HEK293 (cell line): ENCODE measurements around the gene HIBCH.

Experiments used
- CTCF ChIA-PET: fragments of 350-600 bp; formaldehyde crosslinking; extraction: SDS; loops from one replicate; lab custom pipeline; 2021; ENCODE audit warnings: antibody characterized with exemption; lab: Yijun Ruan, JAX
- POLR2A ChIA-PET: fragments of 300-600 bp; formaldehyde crosslinking; extraction: SDS; loops from one replicate; lab custom pipeline; 2020; ENCODE audit warnings: antibody characterized with exemption, inconsistent platforms; lab: Yijun Ruan, JAX
- H3K27ac ChIP-seq: fragments of 200-500 bp; sonication (Bioruptor generic); 2 replicates; pipeline ENCODE4 v1.5.1; 2014; ENCODE audit warnings: low read depth, low read length, control low read depth, inconsistent platforms; ENCODE audit errors: extremely low read depth
- H3K36me3 ChIP-seq, 2 experiments: fragments of 200-500 bp in 1 of 2; sonication (Bioruptor generic) in 1 of 2; 1 replicate in 1 of 2; 2 replicates in 1 of 2; pipeline ENCODE4 v1.5.1; 2014 to 2017; ENCODE audit warnings: inconsistent platforms in 2 of 2, low read length in 2 of 2; ENCODE audit not compliant: control insufficient read depth in 2 of 2, insufficient read depth in 1 of 2
- H3K4me1 ChIP-seq: fragments of 200-500 bp; sonication (Bioruptor generic); 2 replicates; pipeline ENCODE4 v1.5.1; 2014; ENCODE audit warnings: mild to moderate bottlenecking, low read length, inconsistent platforms; ENCODE audit not compliant: control insufficient read depth, insufficient read depth
- H3K4me3 ChIP-seq: 2 replicates; pipeline ENCODE4 v1.5.1; 2011; ENCODE audit warnings: low read depth, mild to moderate bottlenecking, control low read depth, low read length, moderate library complexity
- H3K9me3 ChIP-seq: fragments of 200-500 bp; sonication (Bioruptor generic); 2 replicates; pipeline ENCODE4 v1.5.1; 2014; ENCODE audit warnings: low read depth, low read length, inconsistent platforms; ENCODE audit not compliant: control insufficient read depth, insufficient read depth
- OSR2 ChIP-seq: fragments of 450-650 bp; formaldehyde crosslinking; IDR thresholded peaks from 2 replicates; pipeline ENCODE4 v1.5.1; 2016; ENCODE audit warnings: missing biosample characterization, missing genetic modification characterization
- SCRT1 ChIP-seq: fragments of 450-650 bp; formaldehyde crosslinking; IDR thresholded peaks from 2 replicates; pipeline ENCODE4 v1.5.1; 2016; ENCODE audit warnings: missing biosample characterization, missing genetic modification characterization, borderline replicate concordance
- SCRT2 ChIP-seq: fragments of 450-650 bp; formaldehyde crosslinking; IDR thresholded peaks from 2 replicates; pipeline ENCODE4 v1.5.1; 2016; ENCODE audit warnings: missing biosample characterization, missing genetic modification characterization
- ZBTB21 ChIP-seq: fragments of 450-650 bp; formaldehyde crosslinking; IDR thresholded peaks from 2 replicates; pipeline ENCODE4 v1.5.1; 2017; ENCODE audit warnings: missing biosample characterization, missing genetic modification characterization
- ZEB2 ChIP-seq: fragments of 450-650 bp; formaldehyde crosslinking; IDR thresholded peaks from 2 replicates; pipeline ENCODE4 v1.5.1; 2016; ENCODE audit warnings: missing biosample characterization, missing genetic modification characterization
- ZNF132 ChIP-seq: fragments of 450-650 bp; formaldehyde crosslinking; IDR thresholded peaks from 2 replicates; pipeline ENCODE4 v1.5.1; 2017; ENCODE audit warnings: missing biosample characterization, missing genetic modification characterization, borderline replicate concordance
- ZNF174 ChIP-seq: fragments of 450-650 bp; formaldehyde crosslinking; IDR thresholded peaks from 2 replicates; pipeline ENCODE4 v1.5.0; 2017; ENCODE audit warnings: missing biosample characterization, mild to moderate bottlenecking, missing genetic modification characterization
- ZNF2 ChIP-seq: fragments of 450-650 bp; formaldehyde crosslinking; IDR thresholded peaks from 2 replicates; pipeline ENCODE4 v1.5.1; 2016; ENCODE audit warnings: missing biosample characterization, missing genetic modification characterization
- ZNF426 ChIP-seq: fragments of 450-650 bp; formaldehyde crosslinking; IDR thresholded peaks from 2 replicates; pipeline ENCODE4 v1.5.1; 2017; ENCODE audit warnings: missing biosample characterization, missing genetic modification characterization, mild to moderate bottlenecking, inconsistent platforms, moderate library complexity
- TF ChIP-seq, protein P1 (sequence below): fragments of 450-650 bp; formaldehyde crosslinking; IDR thresholded peaks from 2 replicates; pipeline ENCODE4 v1.5.1; 2016; ENCODE audit warnings: missing biosample characterization, missing genetic modification characterization, low read depth
- TF ChIP-seq, protein P2 (sequence below): sonication (generic); formaldehyde crosslinking; IDR thresholded peaks from 2 replicates; pipeline ENCODE4 v1.8.1; 2022; ENCODE audit warnings: mild to moderate bottlenecking, moderate library complexity, missing genetic modification reagents
- TF ChIP-seq, protein P3 (sequence below): fragments of 450-650 bp; formaldehyde crosslinking; IDR thresholded peaks from 2 replicates; pipeline ENCODE4 v1.5.0; 2017; ENCODE audit warnings: missing biosample characterization, missing genetic modification characterization, borderline replicate concordance
- TF ChIP-seq, protein P4 (sequence below): fragments of 450-650 bp; formaldehyde crosslinking; IDR thresholded peaks from 2 replicates; pipeline ENCODE4 v1.5.1; 2016; ENCODE audit warnings: missing biosample characterization, missing genetic modification characterization
- TF ChIP-seq, protein P5 (sequence below): fragments of 450-650 bp; formaldehyde crosslinking; IDR thresholded peaks from 2 replicates; pipeline ENCODE4 v1.5.1; 2017; ENCODE audit warnings: missing biosample characterization, missing genetic modification characterization

The HIBCH gene

DNA sequence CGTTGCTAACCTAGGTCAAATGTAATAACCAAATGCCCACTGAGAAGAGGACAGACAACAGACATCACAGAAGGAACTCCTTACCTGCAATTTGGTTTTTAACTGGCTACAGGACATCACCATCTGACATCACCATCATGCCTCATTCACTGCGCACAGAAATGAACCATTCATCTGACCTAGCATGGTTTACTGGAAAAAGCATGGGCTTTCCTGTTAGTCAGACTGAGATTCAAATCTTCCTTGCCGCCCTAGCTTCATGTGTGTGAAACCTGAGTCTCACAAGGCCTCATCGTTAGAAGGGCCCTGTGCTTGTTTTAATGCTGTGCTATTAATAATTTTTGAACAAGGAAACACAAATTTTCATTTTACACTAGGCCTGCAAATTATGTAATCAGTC is 1.1 kb upstream of the HIBCH start:
- no peaks in the 10 kb centered on the region for H3K9me3 ChIP-seq
- TF ChIP-seq, protein P1, sequence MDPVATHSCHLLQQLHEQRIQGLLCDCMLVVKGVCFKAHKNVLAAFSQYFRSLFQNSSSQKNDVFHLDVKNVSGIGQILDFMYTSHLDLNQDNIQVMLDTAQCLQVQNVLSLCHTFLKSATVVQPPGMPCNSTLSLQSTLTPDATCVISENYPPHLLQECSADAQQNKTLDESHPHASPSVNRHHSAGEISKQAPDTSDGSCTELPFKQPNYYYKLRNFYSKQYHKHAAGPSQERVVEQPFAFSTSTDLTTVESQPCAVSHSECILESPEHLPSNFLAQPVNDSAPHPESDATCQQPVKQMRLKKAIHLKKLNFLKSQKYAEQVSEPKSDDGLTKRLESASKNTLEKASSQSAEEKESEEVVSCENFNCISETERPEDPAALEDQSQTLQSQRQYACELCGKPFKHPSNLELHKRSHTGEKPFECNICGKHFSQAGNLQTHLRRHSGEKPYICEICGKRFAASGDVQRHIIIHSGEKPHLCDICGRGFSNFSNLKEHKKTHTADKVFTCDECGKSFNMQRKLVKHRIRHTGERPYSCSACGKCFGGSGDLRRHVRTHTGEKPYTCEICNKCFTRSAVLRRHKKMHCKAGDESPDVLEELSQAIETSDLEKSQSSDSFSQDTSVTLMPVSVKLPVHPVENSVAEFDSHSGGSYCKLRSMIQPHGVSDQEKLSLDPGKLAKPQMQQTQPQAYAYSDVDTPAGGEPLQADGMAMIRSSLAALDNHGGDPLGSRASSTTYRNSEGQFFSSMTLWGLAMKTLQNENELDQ = no peak
- TF ChIP-seq, protein P2, sequence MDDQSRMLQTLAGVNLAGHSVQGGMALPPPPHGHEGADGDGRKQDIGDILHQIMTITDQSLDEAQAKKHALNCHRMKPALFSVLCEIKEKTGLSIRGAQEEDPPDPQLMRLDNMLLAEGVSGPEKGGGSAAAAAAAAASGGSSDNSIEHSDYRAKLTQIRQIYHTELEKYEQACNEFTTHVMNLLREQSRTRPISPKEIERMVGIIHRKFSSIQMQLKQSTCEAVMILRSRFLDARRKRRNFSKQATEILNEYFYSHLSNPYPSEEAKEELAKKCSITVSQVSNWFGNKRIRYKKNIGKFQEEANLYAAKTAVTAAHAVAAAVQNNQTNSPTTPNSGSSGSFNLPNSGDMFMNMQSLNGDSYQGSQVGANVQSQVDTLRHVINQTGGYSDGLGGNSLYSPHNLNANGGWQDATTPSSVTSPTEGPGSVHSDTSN (CRISPR knock-in tag) = no peak
- TF ChIP-seq, protein P3, sequence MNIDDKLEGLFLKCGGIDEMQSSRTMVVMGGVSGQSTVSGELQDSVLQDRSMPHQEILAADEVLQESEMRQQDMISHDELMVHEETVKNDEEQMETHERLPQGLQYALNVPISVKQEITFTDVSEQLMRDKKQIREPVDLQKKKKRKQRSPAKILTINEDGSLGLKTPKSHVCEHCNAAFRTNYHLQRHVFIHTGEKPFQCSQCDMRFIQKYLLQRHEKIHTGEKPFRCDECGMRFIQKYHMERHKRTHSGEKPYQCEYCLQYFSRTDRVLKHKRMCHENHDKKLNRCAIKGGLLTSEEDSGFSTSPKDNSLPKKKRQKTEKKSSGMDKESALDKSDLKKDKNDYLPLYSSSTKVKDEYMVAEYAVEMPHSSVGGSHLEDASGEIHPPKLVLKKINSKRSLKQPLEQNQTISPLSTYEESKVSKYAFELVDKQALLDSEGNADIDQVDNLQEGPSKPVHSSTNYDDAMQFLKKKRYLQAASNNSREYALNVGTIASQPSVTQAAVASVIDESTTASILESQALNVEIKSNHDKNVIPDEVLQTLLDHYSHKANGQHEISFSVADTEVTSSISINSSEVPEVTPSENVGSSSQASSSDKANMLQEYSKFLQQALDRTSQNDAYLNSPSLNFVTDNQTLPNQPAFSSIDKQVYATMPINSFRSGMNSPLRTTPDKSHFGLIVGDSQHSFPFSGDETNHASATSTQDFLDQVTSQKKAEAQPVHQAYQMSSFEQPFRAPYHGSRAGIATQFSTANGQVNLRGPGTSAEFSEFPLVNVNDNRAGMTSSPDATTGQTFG (tag by site-specific recombination) = no peak
- no peak for TF ChIP-seq ZNF426 (tag by site-specific recombination)
- no peak for TF ChIP-seq ZBTB21 (tag by site-specific recombination)
- no peak for TF ChIP-seq ZEB2
- TF ChIP-seq, protein P4, sequence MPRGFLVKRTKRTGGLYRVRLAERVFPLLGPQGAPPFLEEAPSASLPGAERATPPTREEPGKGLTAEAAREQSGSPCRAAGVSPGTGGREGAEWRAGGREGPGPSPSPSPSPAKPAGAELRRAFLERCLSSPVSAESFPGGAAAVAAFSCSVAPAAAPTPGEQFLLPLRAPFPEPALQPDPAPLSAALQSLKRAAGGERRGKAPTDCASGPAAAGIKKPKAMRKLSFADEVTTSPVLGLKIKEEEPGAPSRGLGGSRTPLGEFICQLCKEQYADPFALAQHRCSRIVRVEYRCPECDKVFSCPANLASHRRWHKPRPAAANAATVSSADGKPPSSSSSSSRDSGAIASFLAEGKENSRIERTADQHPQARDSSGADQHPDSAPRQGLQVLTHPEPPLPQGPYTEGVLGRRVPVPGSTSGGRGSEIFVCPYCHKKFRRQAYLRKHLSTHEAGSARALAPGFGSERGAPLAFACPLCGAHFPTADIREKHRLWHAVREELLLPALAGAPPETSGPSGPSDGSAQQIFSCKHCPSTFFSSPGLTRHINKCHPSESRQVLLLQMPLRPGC (tag by site-specific recombination) = no peak
- TF ChIP-seq, protein P5, sequence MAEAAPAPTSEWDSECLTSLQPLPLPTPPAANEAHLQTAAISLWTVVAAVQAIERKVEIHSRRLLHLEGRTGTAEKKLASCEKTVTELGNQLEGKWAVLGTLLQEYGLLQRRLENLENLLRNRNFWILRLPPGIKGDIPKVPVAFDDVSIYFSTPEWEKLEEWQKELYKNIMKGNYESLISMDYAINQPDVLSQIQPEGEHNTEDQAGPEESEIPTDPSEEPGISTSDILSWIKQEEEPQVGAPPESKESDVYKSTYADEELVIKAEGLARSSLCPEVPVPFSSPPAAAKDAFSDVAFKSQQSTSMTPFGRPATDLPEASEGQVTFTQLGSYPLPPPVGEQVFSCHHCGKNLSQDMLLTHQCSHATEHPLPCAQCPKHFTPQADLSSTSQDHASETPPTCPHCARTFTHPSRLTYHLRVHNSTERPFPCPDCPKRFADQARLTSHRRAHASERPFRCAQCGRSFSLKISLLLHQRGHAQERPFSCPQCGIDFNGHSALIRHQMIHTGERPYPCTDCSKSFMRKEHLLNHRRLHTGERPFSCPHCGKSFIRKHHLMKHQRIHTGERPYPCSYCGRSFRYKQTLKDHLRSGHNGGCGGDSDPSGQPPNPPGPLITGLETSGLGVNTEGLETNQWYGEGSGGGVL (tag by site-specific recombination) = no peak
- no peak for TF ChIP-seq ZNF2 (tag by site-specific recombination)
- no peaks in the 10 kb centered on the region for H3K4me1 ChIP-seq
- H3K4me3 ChIP-seq = no peak overlapping the region
- H3K27ac ChIP-seq = no peak overlapping the region
- POLR2A ChIA-PET = interaction anchor here (1.6 kb wide), 1 partner anchor 30 kb away, joined by 4 read pairs; no protein-coding TSS in a partner anchor
- H3K36me3 ChIP-seq = no peaks in the 10 kb centered on the region
- CTCF ChIA-PET = interaction anchor here (0.6 to 2.3 kb wide), 9 partner anchors 15 to 1565 kb away, joined by 3 to 11 read pairs (median 4); no protein-coding TSS in a partner anchor

DNA sequence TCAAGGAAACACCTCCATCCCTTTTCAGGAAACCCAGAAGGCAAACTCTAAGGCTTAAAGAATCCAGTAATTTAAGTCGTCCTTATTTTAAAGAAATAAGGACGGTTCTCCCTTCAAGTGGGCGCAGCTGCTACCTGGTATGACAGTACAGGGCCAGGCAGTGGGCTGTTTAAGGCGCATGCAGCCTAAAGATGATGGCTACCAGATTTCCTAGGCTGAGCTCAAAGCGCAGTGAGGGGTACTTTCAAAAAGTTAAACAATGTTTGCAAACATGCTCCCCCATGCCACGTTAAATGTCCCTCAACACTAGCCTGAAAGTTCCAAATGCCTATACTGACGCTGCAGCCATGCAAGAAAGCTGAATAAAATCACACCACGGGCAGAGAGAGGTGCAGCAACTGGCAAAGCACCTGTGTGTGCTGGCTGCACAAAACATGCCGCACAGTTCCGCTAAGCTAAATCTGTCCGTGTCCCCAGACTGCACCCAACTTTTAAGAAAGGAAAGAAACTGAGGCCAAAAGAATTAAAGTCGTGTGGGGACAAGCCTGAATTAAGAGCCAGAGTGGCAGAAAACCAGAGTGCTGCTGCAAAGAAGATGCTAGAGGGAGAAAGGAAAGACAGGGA is 583 bp downstream of the HIBCH start:
- peak overlapping the region; percentile 72 for H3K4me3 ChIP-seq
- ChIA-PET POLR2A (interaction anchor here (0.7 to 2.1 kb wide), 9 partner anchors 10 to 981 kb away, joined by 3 to 11 read pairs (median 5); partner anchors contain the start of genes INPP1, ORMDL1, OSGEPL1 and PMS1), CTCF (interaction anchor here (0.5 to 2.3 kb wide), 9 partner anchors 16 to 296 kb away, joined by 3 to 11 read pairs (median 5); no protein-coding TSS in a partner anchor)
- TF ChIP-seq SCRT1 (tag by site-specific recombination) (peak; percentile 90), SCRT2 (0 out of 2 replicates have a peak, but pooled peaks have one; percentile 21), ZNF174 (no peak), ZNF132 (tag by site-specific recombination) (no peak), OSR2 (tag by site-specific recombination) (no peak)
- no peaks in the 10 kb centered on the region for H3K4me1 ChIP-seq
- H3K36me3 ChIP-seq = no peaks in the 10 kb centered on the region
- H3K9me3 ChIP-seq = no peaks in the 10 kb centered on the region
- peak overlapping the region; percentile 17; the same call in 1 of the 2 replicates for H3K27ac ChIP-seq
